Right lobe of liver (tissue), 4 donors: Measurements from ENCODE around the gene KRTAP12-1.

Source experiments
- CTCF ChIP-seq, 4 donors: fragments of 200-600 bp in 3 of 4; fragments of 450-650 bp in 1 of 4; IDR thresholded peaks; one replicate each; pipeline versions ENCODE4 v1.5.1 to v1.8.0; 2016 to 2022; ENCODE audit warnings: antibody characterized with exemption in 4 of 4, mild to moderate bottlenecking in 2 of 4
- POLR2A ChIP-seq: fragments of 450-650 bp; IDR thresholded peaks from one replicate; pipeline ENCODE4 v1.6.1; 2017; ENCODE audit warnings: antibody characterized with exemption, mild to moderate bottlenecking
- donor health status: DM: no; HTN: no; CAD: no.
- donor health status: DM: no; HTN: no; CAD: no.
- donor health status: DM: no; HTN: yes; CAD: no.

- TF ChIP-seq POLR2A (no peak), CTCF (IDR thresholded peaks at IDR 0.05) (no peak)
Observed at GRCh38 chr21:44727757-44728156, 45.8 kb upstream of the KRTAP12-1 start.
